Effector CD8-positive, alpha-beta T cell (primary cell): ENCODE measurements around the gene ST8SIA4.

ENCODE experiments used
- DNase-seq: peaks from one replicate; lab custom pipeline; 2025; lab: John Stamatoyannopoulos, UW

Gene ST8SIA4

DNA sequence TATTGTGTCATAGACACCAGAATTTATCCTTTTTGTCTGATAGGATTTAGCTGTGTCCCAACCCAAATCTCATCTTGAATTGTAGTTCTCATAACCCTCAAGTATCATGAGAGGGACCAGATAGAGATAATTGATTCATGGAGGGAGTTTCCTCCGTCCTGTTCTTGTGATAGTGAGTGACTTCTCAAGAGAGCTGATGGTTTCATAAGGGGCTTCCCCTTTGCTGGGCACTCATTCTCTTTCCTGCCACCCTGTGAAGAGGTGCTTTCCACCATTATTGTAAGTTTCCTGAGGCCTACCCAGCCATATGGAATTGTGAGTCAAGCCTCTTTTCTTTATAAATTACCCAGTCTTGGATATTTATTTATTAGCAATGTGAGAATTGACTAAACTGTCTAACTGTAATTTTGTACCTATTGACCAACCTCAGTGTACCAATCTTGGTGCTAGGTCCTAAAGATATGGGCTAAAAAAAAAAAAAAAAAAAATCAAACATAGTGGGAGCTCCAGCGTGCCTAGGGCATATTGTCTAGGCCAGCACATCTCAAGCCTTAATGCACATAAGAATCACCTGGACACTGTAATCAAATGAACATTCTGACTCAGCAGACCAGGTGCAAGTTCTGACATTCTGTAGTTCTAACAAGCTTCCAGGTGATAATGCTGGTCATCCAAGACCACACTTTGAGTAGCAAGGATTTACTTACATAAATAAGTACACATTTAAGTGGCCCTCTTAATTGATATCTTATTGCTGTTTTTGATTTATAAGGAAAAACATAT lies 30.5 kb downstream of the ST8SIA4 start:
- DNase-seq, result no peak

DNA sequence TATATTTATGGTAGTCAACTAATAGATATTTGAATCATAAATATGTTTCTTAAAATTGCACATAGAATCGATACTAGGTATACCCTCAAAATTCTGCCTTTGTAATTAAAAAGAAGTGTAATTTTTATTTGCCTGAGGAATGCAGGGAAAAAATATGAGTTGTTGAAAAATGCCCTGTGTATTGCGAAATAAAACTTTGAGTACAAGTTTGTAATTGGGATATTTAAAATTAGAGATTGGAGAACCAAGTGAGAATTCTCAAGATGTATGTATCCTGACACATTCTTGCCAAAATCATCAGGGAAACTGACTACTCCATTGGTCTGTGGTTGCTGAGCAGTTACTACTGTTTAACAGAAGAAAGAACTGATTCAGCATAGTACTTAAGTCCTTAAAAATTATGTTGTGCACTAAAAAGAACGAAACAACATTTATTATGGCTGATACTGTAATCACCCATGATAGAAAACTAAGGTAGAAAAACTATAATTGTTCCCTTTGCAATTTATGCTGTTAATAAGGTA lies 36.0 kb downstream of the ST8SIA4 start:
- DNase-seq, result no peak

DNA sequence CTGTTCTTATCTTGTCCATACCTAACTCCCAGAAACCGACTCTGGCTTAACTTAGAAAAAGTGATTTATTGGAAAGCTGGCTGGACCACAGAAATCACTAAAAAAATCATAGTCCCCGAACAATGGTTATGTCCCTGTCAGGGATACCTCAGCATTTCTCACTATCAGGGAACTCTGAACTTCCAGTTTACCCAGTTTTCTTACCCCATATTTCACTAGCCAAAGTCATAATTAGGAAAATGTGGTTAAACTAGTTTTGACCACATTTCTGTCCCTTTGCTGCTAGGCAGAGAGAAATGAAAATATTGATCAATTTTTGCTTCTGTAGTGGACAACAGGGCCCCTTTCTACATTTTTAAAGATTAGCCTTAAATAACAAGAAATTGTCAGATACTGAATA lies 38.2 kb downstream of the ST8SIA4 start:
- no peak for DNase-seq

DNA sequence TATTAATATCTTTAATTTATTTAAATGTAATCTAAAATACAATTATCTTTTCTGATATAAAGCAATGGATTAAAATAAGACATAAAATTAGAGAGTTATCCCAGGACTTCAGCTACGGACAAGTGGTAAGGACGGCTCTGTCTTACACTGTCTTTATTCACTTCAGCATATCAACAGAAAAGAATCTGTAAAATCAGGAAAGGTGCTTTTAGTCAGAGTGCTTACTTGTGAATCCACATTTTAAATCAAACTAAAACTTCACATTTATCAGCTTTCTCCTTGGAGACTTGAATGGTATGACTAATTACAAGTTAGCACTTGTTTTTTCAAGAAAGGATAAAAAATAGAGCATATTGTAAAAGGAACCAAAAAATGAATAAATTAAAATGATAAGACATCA lies 39.3 kb downstream of the ST8SIA4 start:
- no peak for DNase-seq

DNA sequence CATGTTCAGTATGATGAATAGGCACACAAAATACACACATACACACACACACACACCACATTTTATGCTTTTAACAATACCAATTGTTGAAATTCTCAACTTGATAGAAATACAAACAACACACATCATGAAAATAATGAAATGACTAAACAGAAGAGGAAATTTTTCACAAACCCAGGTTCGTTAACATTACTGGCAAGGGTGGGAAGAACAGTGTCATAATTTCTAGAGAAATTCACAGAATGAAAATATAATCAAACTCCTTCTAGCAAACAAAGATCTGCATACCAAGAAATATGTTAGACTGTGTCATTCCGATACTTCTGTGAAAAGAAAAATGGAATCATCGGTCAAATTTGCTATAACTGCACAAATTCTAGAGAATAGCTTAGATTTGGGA lies 41.9 kb downstream of the ST8SIA4 start:
- no peak for DNase-seq

DNA sequence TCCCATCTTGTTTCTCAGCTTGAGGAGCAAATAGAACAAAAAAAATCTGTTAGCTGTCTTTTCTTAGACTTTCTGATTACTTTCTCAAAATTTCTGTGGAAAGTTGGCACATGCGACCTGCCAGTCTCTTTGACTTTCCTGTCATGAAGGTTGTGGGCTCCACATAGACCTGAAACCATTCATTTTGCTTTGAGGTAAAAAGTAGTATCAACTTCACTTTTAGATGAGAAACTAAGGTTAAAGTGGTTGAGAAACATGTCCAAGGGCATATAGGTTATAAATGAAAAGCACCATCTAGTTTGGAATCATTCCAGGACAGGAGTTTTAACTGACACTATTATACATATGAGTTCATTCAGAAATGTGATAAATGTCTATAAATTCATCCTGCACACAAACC lies 42.7 kb downstream of the ST8SIA4 start:
- no peak for DNase-seq

DNA sequence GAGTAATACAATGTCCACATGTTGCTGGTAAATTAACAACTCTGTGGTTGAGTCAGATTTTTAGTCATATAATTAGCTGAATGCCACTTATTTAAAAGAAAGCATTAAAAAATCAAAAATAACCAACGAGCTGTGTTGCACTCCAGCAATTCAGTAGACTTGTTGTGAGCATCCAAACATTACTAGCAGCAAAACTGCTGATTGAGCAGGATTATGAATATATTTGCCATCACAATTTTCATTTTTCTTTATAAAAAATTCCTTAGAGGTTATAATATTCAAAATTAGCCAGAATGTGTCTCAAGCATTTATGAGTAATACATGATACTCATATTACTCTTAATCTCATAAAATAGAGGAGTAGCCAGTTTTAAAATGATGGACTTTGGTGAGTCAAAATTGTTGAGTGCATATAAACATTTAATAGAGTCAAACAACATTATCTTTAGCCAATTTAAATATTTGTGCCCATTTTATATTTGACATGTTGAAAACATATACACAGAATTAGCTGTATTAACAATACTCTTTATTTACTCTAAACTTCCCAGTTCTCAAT lies 44.0 kb downstream of the ST8SIA4 start:
- DNase-seq, result no peak

DNA sequence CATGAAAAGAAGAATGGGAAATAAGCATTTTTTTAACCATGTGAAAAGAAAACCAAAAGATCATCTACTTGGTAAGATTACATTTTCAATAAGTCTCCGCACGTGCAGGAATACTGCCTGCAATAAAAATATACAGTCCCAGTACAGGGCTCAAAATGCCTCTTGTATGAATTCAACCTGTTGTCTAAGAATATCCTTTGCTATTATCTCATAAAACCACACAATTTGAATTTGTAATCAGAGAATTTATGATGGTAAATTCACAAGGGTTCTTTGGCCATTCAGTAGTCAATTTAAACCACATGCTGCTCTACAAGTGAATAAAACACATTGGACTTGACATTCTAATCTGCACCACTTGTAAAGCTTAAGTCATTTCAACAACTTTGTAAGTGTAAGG lies 46.6 kb downstream of the ST8SIA4 start:
- no peak for DNase-seq

DNA sequence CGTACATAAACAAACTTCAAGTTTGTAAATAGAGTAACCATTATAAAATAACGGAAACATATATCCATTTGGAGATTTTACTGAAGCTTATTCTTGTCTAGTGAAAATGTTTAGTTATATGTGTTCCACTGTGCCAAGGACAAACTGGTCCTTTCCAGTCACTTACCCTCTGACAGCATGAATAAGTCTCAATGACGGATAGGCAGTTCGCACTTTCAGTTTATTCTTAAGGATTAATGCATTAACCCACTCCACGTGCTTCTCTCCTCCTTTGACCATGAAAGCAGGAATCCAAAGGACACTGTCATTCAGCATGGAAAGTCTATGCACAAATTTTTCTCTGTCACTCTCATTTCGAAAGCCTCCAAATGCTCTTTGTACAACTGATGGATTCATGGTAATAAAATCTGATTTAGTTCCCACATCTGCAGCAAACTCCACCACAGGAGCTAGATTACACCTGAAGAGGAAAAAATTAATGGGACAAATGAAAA lies 47.1 kb downstream of the ST8SIA4 start:
- DNase-seq, result no peak

DNA sequence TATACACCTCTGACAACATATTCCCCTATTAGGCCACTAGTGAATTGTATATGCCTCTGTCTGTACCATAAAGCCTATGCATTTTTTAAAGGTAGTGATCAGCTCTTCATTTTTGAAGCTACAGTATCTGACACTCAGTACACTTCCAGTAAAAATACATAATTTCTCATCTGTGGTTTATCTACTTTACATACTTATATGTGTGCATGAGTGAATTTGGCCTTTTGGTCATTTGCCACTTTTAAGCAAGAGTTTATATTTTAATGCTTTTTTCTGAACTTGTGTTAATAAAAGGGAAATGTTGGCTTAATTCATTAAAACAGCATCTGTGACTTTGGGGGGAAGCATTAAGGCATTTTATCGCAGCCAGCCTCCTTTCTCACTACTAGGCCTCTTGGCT lies 47.8 kb downstream of the ST8SIA4 start:
- no peak for DNase-seq

DNA sequence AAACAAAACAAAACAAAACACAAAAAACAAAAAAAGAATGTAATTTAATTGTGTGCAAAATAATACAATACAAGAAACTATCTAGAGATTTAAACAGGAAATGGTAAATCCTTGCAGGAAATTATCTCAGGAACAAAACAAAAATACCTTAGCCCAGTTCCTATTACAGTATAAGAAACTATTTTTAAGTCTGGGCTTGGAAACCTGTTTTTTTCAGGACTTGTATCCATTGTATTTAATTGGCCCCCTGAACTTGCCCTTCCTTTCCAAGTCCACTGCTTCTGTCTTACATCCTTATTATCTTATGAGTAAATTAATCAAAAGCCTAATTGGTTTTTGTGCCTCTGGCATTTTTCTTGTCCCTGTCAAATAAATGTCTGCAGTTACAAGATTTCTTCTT lies 48.5 kb downstream of the ST8SIA4 start:
- no peak for DNase-seq

DNA sequence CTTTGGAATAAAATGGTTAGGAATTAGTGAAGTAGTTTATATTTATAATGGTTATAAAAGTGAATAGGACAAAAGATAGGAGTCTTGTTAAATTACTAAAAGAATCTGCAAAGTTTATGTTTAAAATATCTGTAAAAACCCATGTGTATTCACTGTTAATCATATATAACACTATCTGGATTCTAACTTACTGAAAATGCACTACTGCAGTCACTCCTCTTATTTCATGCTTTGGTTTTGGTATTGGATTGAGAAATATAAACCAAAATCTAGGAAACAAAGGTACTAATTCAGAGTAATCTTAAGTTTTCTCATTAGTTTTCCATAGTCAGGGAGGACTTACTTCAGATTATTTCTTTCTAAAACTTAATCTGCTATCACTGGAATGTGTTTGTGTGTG lies 49.5 kb downstream of the ST8SIA4 start:
- DNase-seq, result no peak

DNA sequence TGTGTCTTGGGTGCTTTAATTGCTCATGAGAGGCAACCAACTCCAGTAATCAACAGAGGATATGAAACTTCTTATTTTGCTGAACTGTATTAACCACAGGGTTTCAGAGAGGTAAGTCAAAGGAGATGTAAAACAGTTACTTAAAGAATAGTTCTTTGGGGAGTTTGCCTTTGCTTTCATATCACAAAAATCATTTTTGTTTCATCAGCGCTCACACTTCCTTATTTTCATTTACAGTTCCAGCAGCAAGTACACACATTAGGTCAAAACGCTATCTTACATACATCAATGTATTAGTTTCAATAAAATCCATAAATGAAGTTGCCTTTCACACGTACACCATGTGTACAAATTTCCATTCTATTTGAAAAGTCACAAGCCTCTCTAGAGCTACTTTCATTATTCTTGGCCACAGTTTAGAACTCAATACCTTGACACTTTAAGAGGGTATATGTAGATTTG lies 50.1 kb downstream of the ST8SIA4 start:
- no peak for DNase-seq

DNA sequence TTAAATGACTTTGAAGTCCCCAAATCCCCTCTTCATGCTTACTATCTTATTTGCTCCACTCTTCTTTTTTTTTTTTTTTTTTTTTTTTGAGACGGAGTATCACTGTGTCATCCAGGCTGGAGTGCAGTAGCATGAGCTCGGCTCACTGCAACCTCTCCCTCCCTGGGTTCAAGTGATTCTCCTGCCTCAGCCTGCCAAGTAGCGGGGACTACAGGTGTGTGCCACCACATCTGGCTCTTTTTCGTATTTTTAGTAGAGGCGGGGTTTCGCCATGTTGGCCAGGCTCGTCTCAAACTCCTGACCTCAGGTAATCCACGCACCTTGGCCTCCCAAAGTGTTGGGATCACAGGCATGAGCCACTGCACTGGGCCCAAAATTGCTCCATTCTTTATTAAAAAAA lies 51.0 kb downstream of the ST8SIA4 start:
- DNase-seq, result no peak

DNA sequence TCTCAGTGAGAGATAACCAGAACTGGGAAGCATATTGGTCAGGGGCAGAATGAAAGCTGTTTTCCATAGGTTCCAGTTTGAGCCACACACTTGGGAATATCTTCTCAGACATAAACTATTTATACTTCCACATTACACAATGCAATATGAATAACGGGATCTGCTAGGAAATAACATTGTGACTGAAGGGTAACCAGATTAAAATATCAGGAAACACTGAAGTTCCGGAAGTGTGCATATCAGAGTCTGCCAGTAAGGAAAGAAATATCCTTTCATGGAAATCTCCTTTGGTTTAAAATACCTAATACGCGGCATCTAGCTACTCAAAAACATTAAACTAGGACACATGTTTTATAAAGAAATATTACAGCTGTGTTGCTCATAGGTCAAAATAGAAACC lies 56.3 kb downstream of the ST8SIA4 start:
- DNase-seq, result no peak

DNA sequence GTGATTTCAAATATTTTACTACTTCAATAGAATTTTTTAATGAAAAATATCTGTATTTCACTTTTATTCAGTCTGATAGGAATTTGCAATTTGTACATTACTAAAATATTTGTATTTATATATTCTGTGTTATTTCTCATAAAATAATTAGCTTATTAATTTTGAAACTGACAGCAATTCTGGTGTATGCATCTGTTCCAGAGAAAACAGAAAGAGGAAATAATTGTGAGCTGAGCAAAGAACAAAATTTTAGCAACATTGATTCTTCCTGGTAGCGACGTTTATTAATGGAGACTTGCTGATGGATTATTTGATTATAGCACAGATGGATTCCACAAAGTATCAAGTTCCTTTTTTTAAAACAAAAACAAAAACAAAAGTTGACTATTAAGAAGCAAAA lies 61.0 kb downstream of the ST8SIA4 start:
- no peak for DNase-seq

DNA sequence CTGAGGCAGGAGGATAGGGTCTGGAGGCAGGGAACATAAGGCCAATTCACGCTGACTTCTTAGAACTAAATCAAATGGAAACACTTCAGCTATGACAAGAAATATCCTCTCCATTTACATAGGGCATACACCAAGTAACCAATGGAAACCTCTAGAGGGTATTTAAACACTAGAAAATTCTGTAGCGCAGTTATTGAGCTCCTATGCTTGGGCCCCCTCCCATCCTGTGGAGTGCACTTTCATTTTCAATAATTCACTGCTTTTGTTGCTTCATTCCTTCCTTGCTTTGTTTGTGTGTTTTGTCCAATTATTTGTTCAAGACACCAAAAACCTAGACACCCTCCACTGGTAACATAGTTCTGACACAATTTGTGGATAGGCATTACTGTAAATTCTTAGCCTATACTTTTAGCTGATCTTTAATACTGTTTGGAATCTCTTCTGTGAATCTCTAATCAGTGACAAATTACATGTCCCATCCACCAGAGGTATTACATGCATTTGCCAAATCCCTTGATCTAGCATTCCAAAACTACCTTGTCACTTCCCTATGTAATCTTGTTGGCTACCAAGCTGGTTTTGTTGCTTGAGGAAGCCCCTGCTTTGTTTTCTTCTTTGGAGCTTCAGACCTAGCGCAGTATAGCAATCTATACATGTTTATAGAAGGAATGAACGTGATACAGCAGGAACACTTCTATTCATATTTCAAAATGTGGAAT lies 61.6 kb downstream of the ST8SIA4 start:
- no peak for DNase-seq

DNA sequence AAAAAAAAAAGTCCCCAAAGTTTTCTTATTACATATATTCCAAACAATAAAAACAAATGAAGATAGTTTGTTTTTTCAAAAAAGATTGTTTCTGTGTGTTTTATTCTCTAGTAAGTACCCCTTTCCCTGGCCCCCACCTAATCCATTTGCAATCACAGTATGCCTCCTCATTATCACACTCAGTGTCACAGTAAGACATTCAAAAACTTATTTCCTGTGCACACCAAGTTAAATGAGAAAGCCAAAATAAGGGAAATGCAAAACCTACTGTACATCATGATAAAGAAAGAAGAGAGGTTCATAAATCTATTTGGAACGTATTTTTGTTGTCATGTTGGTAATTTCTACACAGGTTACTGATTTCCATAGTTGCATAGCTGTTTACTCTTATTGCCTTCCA lies 62.3 kb downstream of the ST8SIA4 start:
- no peak for DNase-seq

DNA sequence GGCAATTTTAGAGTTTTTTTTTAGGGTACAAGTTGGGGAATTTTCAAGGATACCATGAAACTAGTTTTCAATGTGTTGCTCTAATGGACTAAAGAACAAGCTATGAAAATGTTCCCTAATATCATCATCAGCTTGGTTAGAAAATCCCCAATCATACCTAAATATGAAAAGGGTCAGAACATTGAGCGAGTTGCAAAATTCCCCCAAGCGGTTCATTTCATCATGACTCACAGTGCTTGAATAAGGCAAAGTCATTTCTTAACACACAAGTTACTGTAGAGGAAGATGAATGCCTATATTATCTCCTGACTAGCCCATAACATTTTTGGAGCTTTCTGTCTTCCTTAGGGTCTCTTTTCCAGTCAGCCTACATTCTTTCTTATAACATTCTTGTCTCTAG lies 62.7 kb downstream of the ST8SIA4 start:
- DNase-seq, result no peak

DNA sequence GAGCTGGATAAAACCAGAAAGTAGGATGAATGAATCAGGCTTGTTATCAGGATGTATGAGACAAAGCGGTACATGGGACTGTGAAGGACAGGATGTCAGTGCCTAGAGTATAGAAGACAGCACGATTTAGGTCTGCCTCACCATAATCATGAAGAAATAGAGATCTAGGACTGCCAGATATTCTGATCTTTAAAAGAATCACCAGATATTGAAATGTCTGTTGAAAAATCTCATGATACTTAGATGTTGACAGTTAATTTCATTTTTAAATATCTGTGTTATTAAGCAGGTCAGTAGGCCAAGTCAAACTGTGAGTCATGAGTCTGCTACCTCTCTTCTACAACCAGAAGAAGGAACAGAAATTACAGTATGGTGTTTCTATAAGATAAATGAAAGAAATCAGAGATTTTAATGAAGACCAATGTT lies 65.0 kb downstream of the ST8SIA4 start:
- no peak for DNase-seq

DNA sequence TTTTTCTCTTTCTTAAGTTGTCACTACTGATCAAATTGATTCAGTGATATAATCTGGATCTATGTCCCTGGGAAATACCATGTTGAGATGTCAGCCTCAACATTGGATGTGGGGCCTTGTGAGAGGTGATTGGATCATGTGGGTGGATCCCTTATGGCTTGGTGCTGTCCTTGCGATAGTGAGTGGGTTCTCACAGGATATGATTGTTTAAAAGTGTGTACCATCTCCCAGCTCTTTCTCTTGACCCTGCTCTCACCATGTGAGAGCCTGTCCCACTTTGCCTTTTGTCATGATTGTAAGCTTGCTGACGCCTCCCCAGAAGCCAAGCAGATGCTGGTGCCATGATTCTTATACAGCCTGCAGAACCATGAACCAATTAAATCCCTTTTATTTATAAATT lies 68.6 kb downstream of the ST8SIA4 start:
- no peak for DNase-seq
